GM18870 (cell line): ENCODE results near the gene AGR2.

Source experiments
- ATAC-seq: cut with Tn5 transposase; IDR thresholded peaks from one replicate; pipeline ENCODE4 v1.9.1; 2021; ENCODE audit warnings: moderate library complexity; ENCODE audit not compliant: unreplicated experiment

Gene AGR2

DNA sequence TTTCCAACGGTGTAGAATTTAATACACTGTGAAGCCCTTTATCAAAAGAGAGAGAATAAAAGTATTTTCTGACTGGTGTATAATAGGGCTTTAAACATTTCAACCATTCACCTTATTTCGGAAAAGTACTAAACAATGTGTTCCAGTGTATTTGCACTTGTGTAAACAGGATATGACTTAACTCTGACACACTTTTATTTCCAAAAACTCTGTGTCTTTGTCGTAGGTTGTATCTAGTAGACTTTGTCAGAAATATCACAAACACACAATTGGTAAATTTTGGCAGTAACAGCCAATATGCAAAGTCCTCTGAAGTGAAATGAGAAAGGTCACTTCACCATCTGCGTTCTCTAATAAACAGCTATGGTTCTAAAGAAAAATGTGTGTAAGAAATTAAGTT, 61.6 kb downstream of the AGR2 start:
- ATAC-seq = no peak

DNA sequence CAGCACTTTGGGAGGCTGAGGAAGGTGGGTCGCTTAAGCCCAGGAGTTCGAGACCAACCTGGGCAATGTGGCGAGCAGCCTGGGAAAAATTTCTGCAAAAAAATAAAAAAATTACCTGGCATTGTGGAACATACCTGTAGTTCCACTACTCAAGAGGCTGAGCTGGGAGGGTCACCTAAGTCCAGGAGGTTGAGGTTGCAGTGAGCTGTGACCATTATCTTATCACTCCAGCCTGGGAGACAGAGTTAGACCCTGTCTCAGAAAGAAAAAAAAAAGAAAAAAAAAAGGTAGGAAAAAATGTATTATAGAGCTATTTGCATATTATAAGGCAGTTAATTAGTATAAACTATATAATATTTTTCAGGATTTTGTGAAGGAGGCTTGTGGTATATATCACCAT, 62.3 kb downstream of the AGR2 start:
- no peak for ATAC-seq
